Mucosa of descending colon (tissue), 3 donors: ENCODE data around the gene LDLRAD4. TPM values are rescaled to one million over a fixed set of nuclear protein-coding genes. Genes with fewer than 3 reads are reported as not detected.

Source experiments
- ATAC-seq: fragments of 200-7000 bp; cut with Tn5 transposase; one replicate; pipeline ENCODE4 v1.9.1; 2020; ENCODE audit warnings: mild to moderate bottlenecking, moderate library complexity
- DNase-seq, 3 donors: peaks; one replicate each; pipeline ENCODE4 v3.0.0-alpha.2; 2020
- H3K36me3 ChIP-seq: fragments of 200-600 bp; one replicate; pipeline ENCODE4 v1.8.0; 2021; ENCODE audit warnings: low read depth, mild to moderate bottlenecking
- H3K4me1 ChIP-seq: fragments of 200-600 bp; one replicate; pipeline ENCODE4 v1.8.0; 2021; ENCODE audit warnings: low read depth, mild to moderate bottlenecking
- H3K4me3 ChIP-seq: fragments of 200-600 bp; one replicate; pipeline ENCODE4 v1.8.0; 2021; ENCODE audit warnings: mild to moderate bottlenecking
- H3K9me3 ChIP-seq: fragments of 200-600 bp; one replicate; pipeline ENCODE4 v1.8.0; 2021; ENCODE audit warnings: mild to moderate bottlenecking
- CTCF ChIP-seq: fragments of 200-600 bp; IDR thresholded peaks from one replicate; pipeline ENCODE4 v1.8.0; 2022; ENCODE audit warnings: antibody characterized with exemption, mild to moderate bottlenecking
- intact Hi-C, 2 donors: fragments of 100-400 bp; cut with DNase I in 1 of 2; cut with micrococcal nuclease in 1 of 2; formaldehyde crosslinking; loops; one replicate each; pipeline versions ENCODE4 v1.11.0 to v1.11.1; 2022; cut with DNase I, micrococcal nuclease
- total RNA-seq, 3 donors: library from RNA; stranded (reverse); fragmentation: NEBNext Ultra II Directional in 2 of 3; extraction: Animal tissue kit (Norgen Biotek cat#: 25700) in 2 of 3; gene quantifications; one replicate each; pipeline versions ENCODE4 v1.2.1 to v1.2.4, GENCODE V29; 2021 to 2023
- donor health status: DM: no; HTN: no; CAD: no; lungs with moderate emphysema.
- donor health status: DM: no; HTN: no; CAD: no.
- donor health status: DM: no; HTN: yes; CAD: no.

LDLRAD4 gene
- total RNA-seq, 3 donors from 2014 or later, result 36.8 to 41.0 (median 37.4) TPM

- no peak for TF ChIP-seq CTCF
- ATAC-seq (no peak), DNase-seq (no peak)
- H3K9me3 ChIP-seq, result no peaks in the 10 kb centered on the region
- H3K36me3 ChIP-seq, result no peaks in the 10 kb centered on the region
- H3K4me1 ChIP-seq, result no peaks in the 10 kb centered on the region
- intact Hi-C loops, result no loop called here
- H3K4me3 ChIP-seq, result no peak overlapping the region
Measured at GRCh38 chr18:13237641-13238040, 19.1 kb downstream of the LDLRAD4 start.

GRCh38 chr18:13239171-13239956 lies 20.8 kb downstream of the LDLRAD4 start:
- no peak for TF ChIP-seq CTCF
- DNase-seq (no peak), ATAC-seq (no peak)
- Histone ChIP-seq H3K36me3 (no peaks in the 10 kb centered on the region), H3K4me3 (no peak overlapping the region), H3K9me3 (no peaks in the 10 kb centered on the region), H3K4me1 (no peaks in the 10 kb centered on the region)
- intact Hi-C loops, result no loop called here

GRCh38 chr18:13240060-13240725 lies 21.6 kb downstream of the LDLRAD4 start:
- no peak for TF ChIP-seq CTCF
- no peaks in the 10 kb centered on the region for H3K4me1 ChIP-seq
- intact Hi-C loops, result no loop called here
- DNase-seq (no peak), ATAC-seq (no peak)
- H3K36me3 ChIP-seq, result no peaks in the 10 kb centered on the region
- H3K9me3 ChIP-seq, result no peaks in the 10 kb centered on the region
- H3K4me3 ChIP-seq, result no peak overlapping the region

- TF ChIP-seq CTCF, result no peak
- ATAC-seq (no peak), DNase-seq (no peak)
- Histone ChIP-seq H3K4me3 (no peak overlapping the region), H3K36me3 (no peaks in the 10 kb centered on the region), H3K4me1 (no peaks in the 10 kb centered on the region), H3K9me3 (no peaks in the 10 kb centered on the region)
- intact Hi-C loops, result no loop called here
Measured at GRCh38 chr18:13241083-13241892, 22.7 kb downstream of the LDLRAD4 start.

- intact Hi-C loops, result no loop called here
- no peak for TF ChIP-seq CTCF
- ATAC-seq (no peak), DNase-seq (no peak)
- Histone ChIP-seq H3K36me3 (no peaks in the 10 kb centered on the region), H3K4me3 (no peak overlapping the region), H3K4me1 (no peaks in the 10 kb centered on the region), H3K9me3 (no peaks in the 10 kb centered on the region)
Measured at GRCh38 chr18:13241893-13242175, 23.3 kb downstream of the LDLRAD4 start.
